K562 (cell line): Measurements from ENCODE around the gene MEIG1. TPM values are rescaled to one million over a fixed set of nuclear protein-coding genes. Genes with fewer than 3 reads are reported as not detected.

Source experiments
- FOXA3 ChIP-seq, 2 experiments: fragments of 450-650 bp in 1 of 2; sonication (generic) in 1 of 2; formaldehyde crosslinking; IDR thresholded peaks in 1 of 2; conservative IDR thresholded peaks in 1 of 2; 2 replicates each; pipeline versions ENCODE4 v1.4.0 to v1.8.0; 2020 to 2022; ENCODE audit warnings: mild to moderate bottlenecking in 2 of 2, missing genetic modification reagents in 1 of 2
- HBP1 ChIP-seq: fragments of 450-650 bp; formaldehyde crosslinking; IDR thresholded peaks from 2 replicates; pipeline ENCODE4 v1.4.0; 2022; ENCODE audit warnings: missing genetic modification characterization
- ILK ChIP-seq: fragments of 450-650 bp; IDR thresholded peaks from 2 replicates; pipeline ENCODE4 v1.6.1; 2016; ENCODE audit warnings: missing genetic modification characterization, low read depth, mild to moderate bottlenecking, missing compliant biosample characterization, moderate library complexity, borderline replicate concordance
- KLF1 ChIP-seq: fragments of 450-650 bp; IDR thresholded peaks from 2 replicates; pipeline ENCODE4 v1.6.1; 2016; ENCODE audit warnings: missing genetic modification characterization, missing compliant biosample characterization
- PRDM10 ChIP-seq: fragments of 450-650 bp; IDR thresholded peaks from 2 replicates; pipeline ENCODE4 v1.6.1; 2018; ENCODE audit not compliant: partially characterized antibody
- PREB ChIP-seq: sonication (generic); formaldehyde crosslinking; IDR thresholded peaks from 2 replicates; pipeline ENCODE4 v1.8.1; 2023; ENCODE audit warnings: mild to moderate bottlenecking, missing genetic modification reagents
- RBM14 ChIP-seq: fragments of 200-400 bp; formaldehyde crosslinking; IDR thresholded peaks from 2 replicates; pipeline ENCODE4 v1.6.1; 2018; ENCODE audit warnings: low read depth, mild to moderate bottlenecking, low read length, moderate library complexity, borderline replicate concordance; ENCODE audit not compliant: insufficient read depth
- SMC3 ChIP-seq: conservative IDR thresholded peaks from 2 replicates; pipeline ENCODE4 v1.6.1; 2011; ENCODE audit warnings: low read depth, low read length, improper control_type of control experiment; ENCODE audit not compliant: insufficient read depth
- SP1 ChIP-seq: sonication (generic); formaldehyde crosslinking; IDR thresholded peaks from 2 replicates; pipeline ENCODE4 v1.8.1; 2022; ENCODE audit warnings: mild to moderate bottlenecking, missing genetic modification reagents
- TFAM ChIP-seq: fragments of 250-450 bp; sonication (Bioruptor Pico); conservative IDR thresholded peaks from 2 replicates; pipeline ENCODE4 v1.5.0; 2021; ENCODE audit warnings: mild to moderate bottlenecking, moderate library complexity
- TRIM28 ChIP-seq: fragments of 450-650 bp; IDR thresholded peaks from 2 replicates; pipeline ENCODE4 v1.6.1; 2017
- ZBTB11 ChIP-seq, 3 experiments: fragments of 200-800 bp in 1 of 3; fragments of 250-450 bp in 1 of 3; fragments of 450-650 bp in 1 of 3; sonication (Bioruptor Pico) in 1 of 3; sonication (Bioruptor generic) in 1 of 3; formaldehyde crosslinking in 1 of 3; IDR thresholded peaks; 2 replicates each; pipeline versions ENCODE4 v1.6.1 to v1.8.0; 2016 to 2022; ENCODE audit warnings: mild to moderate bottlenecking in 2 of 3, missing genetic modification characterization in 2 of 3, missing compliant biosample characterization in 1 of 3, moderate library complexity in 1 of 3
- ZNF263 ChIP-seq: sonication (generic); formaldehyde crosslinking; IDR thresholded peaks from 2 replicates; pipeline ENCODE4 v1.8.0; 2022; ENCODE audit warnings: mild to moderate bottlenecking, missing genetic modification reagents, borderline replicate concordance
- polyA plus RNA-seq, 8 experiments: library from polyadenylated mRNA; depleted of rRNA in 4 of 8; stranded (reverse) in 5 of 8; unstranded in 3 of 8; fragments of >200 nt; fragmentation: Nextera tagmentation in 2 of 8; fragmentation: Illumina TruSeq in 1 of 8; extraction: Ambion mirVana in 2 of 8; extraction: Trizol in 1 of 8; gene quantifications; 2 replicates each; pipeline versions ENCODE4 v1.2.1 to v1.2.3, GENCODE V29; 2011 to 2014; ENCODE audit warnings: inconsistent platforms in 1 of 8, missing spikeins in 1 of 8
- total RNA-seq, 7 experiments: library from RNA; depleted of rRNA in 6 of 7; stranded (reverse); fragments of >200 nt in 6 of 7; fragmentation: Illumina TruSeq in 2 of 7; extraction: Trizol in 2 of 7; gene quantifications; 2 replicates each; pipeline versions ENCODE4 v1.2.1 to v1.2.3, GENCODE V29; 2011 to 2021; ENCODE audit warnings: low replicate concordance in 1 of 7

MEIG1 gene
- total and polyA plus RNA-seq, 9 of the 15 experiments (the other 6 are each of a cell fraction or from before 2014, with no cell fraction given): 0.19 to 1.7 (median 0.54) TPM; not detected in 3

- TF ChIP-seq PREB (CRISPR knock-in tag) (no peak), SMC3 (no peak), RBM14 (no peak), ILK (tag) (no peak), SP1 (CRISPR knock-in tag) (peak; percentile 84), PRDM10 (peak; percentile 26), TFAM (CRISPR knock-in tag) (no peak), ZNF263 (CRISPR knock-in tag) (0 out of 2 replicates have a peak, but pooled peaks have one; percentile 16), ZBTB11 (CRISPR knock-in tag; IDR thresholded peaks at IDR 0.05) (peak in 2 of 3 experiments; percentile 27 to 92; a peak in 2 of 6 replicates), HBP1 (no peak), KLF1 (tag) (no peak; the same call in none of the 2 replicates), TRIM28 (0 out of 2 replicates have a peak, but pooled peaks have one; percentile 31), FOXA3 (CRISPR knock-in tag; conservative IDR thresholded peaks at IDR 0.05 in 1 of 2, IDR thresholded peaks at IDR 0.05 in 1 of 2) (no peak)
Observed at GRCh38 chr10:14954001-14954770, 5.0 kb upstream of the MEIG1 start, which contains the start of gene DCLRE1C (continued).
